GM18909 (cell line): ENCODE results near the gene RETREG1.
"Not testable (repeated sequence)": the region's sequence is repeated elsewhere in the genome, so short reads cannot be mapped to it uniquely, and the experiment has no call there.

Source experiments
- ATAC-seq: cut with Tn5 transposase; IDR thresholded peaks from one replicate; pipeline ENCODE4 v1.9.1; 2021; ENCODE audit warnings: mild to moderate bottlenecking; ENCODE audit not compliant: unreplicated experiment, poor library complexity

The RETREG1 gene

GRCh38 chr5:16558984-16559629 is 57.7 kb downstream of the RETREG1 start:
- ATAC-seq, result no peak

GRCh38 chr5:16557477-16557876 is 59.3 kb downstream of the RETREG1 start:
- no peak for ATAC-seq

GRCh38 chr5:16554110-16554509 is 62.7 kb downstream of the RETREG1 start:
- no peak for ATAC-seq

- ATAC-seq, result peak; percentile 88
Observed at GRCh38 chr5:16552666-16553343, 64.0 kb downstream of the RETREG1 start.

GRCh38 chr5:16551628-16552027 is 65.2 kb downstream of the RETREG1 start:
- ATAC-seq, result no peak

GRCh38 chr5:16550316-16550952 is 66.4 kb downstream of the RETREG1 start:
- ATAC-seq, result peak; percentile 76

GRCh38 chr5:16549491-16550206 is 67.1 kb downstream of the RETREG1 start:
- peak; percentile 9 for ATAC-seq

- no peak for ATAC-seq
Observed at GRCh38 chr5:16548812-16549211, 68.0 kb downstream of the RETREG1 start.

GRCh38 chr5:16548115-16548514 is 68.7 kb downstream of the RETREG1 start:
- no peak for ATAC-seq

- ATAC-seq, result no peak
Observed at GRCh38 chr5:16547200-16547842, 69.5 kb downstream of the RETREG1 start.

- ATAC-seq, result no peak
Observed at GRCh38 chr5:16546732-16547131, 70.1 kb downstream of the RETREG1 start.

- no peak for ATAC-seq
Observed at GRCh38 chr5:16544607-16545374, 72.0 kb downstream of the RETREG1 start.

GRCh38 chr5:16543206-16543605 is 73.6 kb downstream of the RETREG1 start:
- ATAC-seq, result not testable (repeated sequence)

- no peak for ATAC-seq
Observed at GRCh38 chr5:16542236-16542635, 74.6 kb downstream of the RETREG1 start.

- not testable (repeated sequence) for ATAC-seq
Observed at GRCh38 chr5:16541592-16541991, 75.2 kb downstream of the RETREG1 start.

GRCh38 chr5:16540421-16540820 is 76.4 kb downstream of the RETREG1 start:
- ATAC-seq, result no peak

GRCh38 chr5:16539169-16539666 is 77.6 kb downstream of the RETREG1 start:
- no peak for ATAC-seq

GRCh38 chr5:16538006-16538405 is 78.8 kb downstream of the RETREG1 start:
- no peak for ATAC-seq

- ATAC-seq, result no peak
Observed at GRCh38 chr5:16536818-16537217, 80.0 kb downstream of the RETREG1 start.

GRCh38 chr5:16536246-16536645 is 80.6 kb downstream of the RETREG1 start:
- ATAC-seq, result no peak
